B cell (primary cell): Measurements from ENCODE around the gene TOP3B. TPM values are rescaled to one million over a fixed set of nuclear protein-coding genes. Genes with fewer than 3 reads are reported as not detected.

Source experiments
- ATAC-seq: fragments of 200-7000 bp; cut with Tn5 transposase; one replicate; pipeline ENCODE4 v1.10.0; 2021; ENCODE audit warnings: low read depth, mild to moderate bottlenecking, moderate number of reproducible peaks, moderate library complexity
- CTCF ChIA-PET: fragments of 350-600 bp; sonication (Branson Sonifier 250); formaldehyde crosslinking; loops from one replicate; lab custom pipeline; 2021; ENCODE audit warnings: antibody characterized with exemption, inconsistent platforms; lab: Charles Lee
- POLR2A ChIA-PET: fragments of 350-600 bp; sonication (Branson Sonifier 250); formaldehyde crosslinking; loops from one replicate; lab custom pipeline; 2021; ENCODE audit warnings: antibody characterized with exemption; lab: Charles Lee
- DNase-seq: peaks from one replicate; pipeline ENCODE4 v3.0.0; 2013
- H2AFZ ChIP-seq: 2 replicates; pipeline ENCODE4 v1.6.1; 2012; ENCODE audit warnings: mild to moderate bottlenecking, low read depth, low read length; ENCODE audit not compliant: insufficient read depth, poor library complexity, severe bottlenecking
- H3K27ac ChIP-seq, 2 donors: 1 replicate in 1 of 2; 2 replicates in 1 of 2; pipeline ENCODE4 v1.5.1; 2012 to 2013; ENCODE audit warnings: low read length in 2 of 2, mild to moderate bottlenecking in 2 of 2, moderate library complexity in 1 of 2
- H3K27me3 ChIP-seq, 4 experiments: fragments of 200-600 bp in 1 of 4; sonication (generic) in 1 of 4; replicated peaks in 1 of 4; 1 replicate in 2 of 4; 2 replicates in 2 of 4; pipeline versions ENCODE4 v1.6.1 to v1.7.0; 2013 to 2016; ENCODE audit warnings: low read length in 3 of 4, mild to moderate bottlenecking in 2 of 4, mixed read lengths in 1 of 4, moderate library complexity in 1 of 4; ENCODE audit not compliant: insufficient read depth in 4 of 4, control insufficient read depth in 3 of 4; ENCODE audit errors: control extremely low read depth in 1 of 4
- H3K36me3 ChIP-seq, 2 experiments: replicated peaks in 1 of 2; 1 replicate in 1 of 2; 2 replicates in 1 of 2; pipeline versions ENCODE4 v1.6.1 to v1.7.1; 2013; ENCODE audit warnings: low read length in 1 of 2; ENCODE audit not compliant: insufficient read depth in 2 of 2, control insufficient read depth in 1 of 2; ENCODE audit errors: control extremely low read depth in 1 of 2, extremely low read depth in 1 of 2
- H3K4me1 ChIP-seq, 2 donors: fragments of 200-600 bp in 1 of 2; sonication (generic) in 1 of 2; 1 replicate in 1 of 2; 2 replicates in 1 of 2; pipeline versions ENCODE4 v1.5.1 to v1.6.1; 2013 to 2017; ENCODE audit warnings: low read length in 2 of 2; ENCODE audit not compliant: control insufficient read depth in 2 of 2, insufficient read depth in 2 of 2
- H3K4me2 ChIP-seq: replicated peaks from 2 replicates; pipeline ENCODE3; 2012; ENCODE audit warnings: mild to moderate bottlenecking, low read depth, low read length; ENCODE audit not compliant: poor library complexity, severe bottlenecking
- H3K4me3 ChIP-seq, 5 experiments: fragments of 200-600 bp in 1 of 5; sonication (generic) in 1 of 5; 1 replicate in 3 of 5; 2 replicates in 2 of 5; pipeline versions ENCODE4 v1.5.1 to v1.7.0; 2011 to 2016; ENCODE audit warnings: low read length in 4 of 5, mild to moderate bottlenecking in 4 of 5, low read depth in 2 of 5, control low read depth in 1 of 5, moderate library complexity in 1 of 5; ENCODE audit not compliant: insufficient read depth in 1 of 5; ENCODE audit errors: control extremely low read depth in 1 of 5, extremely low read depth in 1 of 5
- H3K79me2 ChIP-seq: fragments of 200-600 bp; sonication (generic); one replicate; pipeline ENCODE4 v1.6.0; 2016; ENCODE audit warnings: low read length; ENCODE audit not compliant: control insufficient read depth, insufficient read depth
- H3K9ac ChIP-seq: fragments of 200-600 bp; sonication (generic); 2 replicates; pipeline ENCODE4 v1.6.1; 2017; ENCODE audit warnings: mild to moderate bottlenecking, low read length, moderate library complexity
- H3K9me3 ChIP-seq, 3 donors: one replicate each; pipeline versions ENCODE4 v1.6.1 to v1.7.1; 2013; ENCODE audit warnings: low read length in 2 of 3; ENCODE audit not compliant: control insufficient read depth in 2 of 3, insufficient read depth in 1 of 3; ENCODE audit errors: control extremely low read depth in 1 of 3
- H4K20me1 ChIP-seq: 2 replicates; pipeline ENCODE4 v1.6.0; 2012; ENCODE audit warnings: mild to moderate bottlenecking, low read length; ENCODE audit not compliant: insufficient read depth, control insufficient read depth, poor library complexity, severe bottlenecking
- H3K27ac Mint-ChIP-seq: one replicate; pipeline ENCODE4 v1.8.0; 2021; ENCODE audit warnings: mixed read lengths
- H3K27me3 Mint-ChIP-seq: one replicate; pipeline ENCODE4 v1.8.0; 2021; ENCODE audit warnings: mixed read lengths
- H3K4me1 Mint-ChIP-seq: one replicate; pipeline ENCODE4 v1.8.0; 2021; ENCODE audit warnings: mixed read lengths
- H3K4me3 Mint-ChIP-seq: one replicate; pipeline ENCODE4 v1.8.0; 2021; ENCODE audit warnings: mixed read lengths
- H3K9me3 Mint-ChIP-seq: one replicate; pipeline ENCODE4 v1.8.0; 2022; ENCODE audit warnings: mixed read lengths; ENCODE audit not compliant: insufficient read depth
- EZH2 ChIP-seq: IDR thresholded peaks from 2 replicates; pipeline ENCODE4 v1.6.1; 2012; ENCODE audit warnings: borderline replicate concordance, low read depth, mild to moderate bottlenecking, moderate library complexity, low read length; ENCODE audit not compliant: insufficient read depth, poor library complexity, severe bottlenecking
- WGBS: methylation state at CpG from one replicate; pipeline ENCODE4 v1.1.5; 2013; ENCODE audit warnings: missing lambda C conversion rate; ENCODE audit not compliant: insufficient coverage; 5-methylcytosine and 5-hydroxymethylcytosine counted together
- intact Hi-C: fragments of 100-400 bp; cut with micrococcal nuclease; formaldehyde crosslinking; loops from one replicate; pipeline ENCODE4 v1.10.0; 2022
- polyA plus RNA-seq: library from polyadenylated mRNA; depleted of rRNA; stranded (reverse); fragments of >200 nt; gene quantifications from 2 replicates; pipeline ENCODE4 v1.2.3, GENCODE V29; 2012
- total RNA-seq, 2 donors: library from RNA; stranded (reverse); fragments of 120-200 nt in 1 of 2; gene quantifications; 1 replicate in 1 of 2; 2 replicates in 1 of 2; pipeline versions ENCODE4 v1.2.3 to v1.2.4, GENCODE V29; 2013 to 2022
- TF ChIP-seq, protein P1 (sequence below): fragments of 200-600 bp; IDR thresholded peaks from one replicate; pipeline ENCODE4 v1.8.0; 2022; ENCODE audit warnings: antibody characterized with exemption, mild to moderate bottlenecking

The TOP3B gene
- total and polyA plus RNA-seq, 2 donors (not counting 1 experiment from before 2014, with no cell fraction given) = 77.1 to 105 TPM

DNA sequence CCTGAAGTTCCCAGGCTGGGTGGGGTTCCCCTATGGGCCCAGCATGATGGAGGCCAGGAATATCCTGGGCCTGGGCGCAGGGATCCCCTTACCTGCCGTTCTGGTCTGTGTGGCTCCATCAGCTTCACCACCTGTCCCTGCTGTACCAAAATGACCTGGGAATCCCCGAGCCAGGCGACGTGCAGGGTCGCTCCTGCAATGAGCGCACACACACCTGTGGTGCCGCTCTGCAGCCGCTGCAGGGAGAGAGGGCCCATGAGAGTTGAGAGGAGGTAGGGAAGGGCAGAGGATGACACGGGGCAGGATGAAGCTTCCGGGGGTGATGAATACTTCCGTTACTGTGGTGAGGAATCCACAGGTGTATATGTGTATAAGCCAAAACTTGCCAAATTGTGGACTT is 51.5 kb downstream of the TOP3B start:
- Histone ChIP-seq H3K9ac (no peak overlapping the region), H3K27me3 (no peaks in the 10 kb centered on the region), H3K9me3 (peaks cover 0 to 4% (median 0%) of the 10 kb centered on the region in 3 donors), H2AFZ (no peak overlapping the region), H4K20me1 (peaks cover 5% of the 10 kb centered on the region), H3K36me3 (peaks cover 0 to 52% of the 10 kb centered on the region in 2 experiments), H3K4me1 (peaks cover 11 to 12% of the 10 kb centered on the region in 2 donors), H3K27ac (no peak overlapping the region), H3K4me2 (no peak overlapping the region), H3K4me3 (no peak overlapping the region), H3K79me2 (peaks cover 30% of the 10 kb centered on the region)
- DNase-seq = no peak
- intact Hi-C loops = no loop called here
- ChIA-PET CTCF (no interaction called here), POLR2A (no interaction called here)
- Mint-ChIP-seq H3K9me3 (no peaks in the 10 kb centered on the region), H3K27ac (no peak overlapping the region), H3K4me3 (no peak overlapping the region), H3K4me1 (peaks cover 10% of the 10 kb centered on the region), H3K27me3 (no peaks in the 10 kb centered on the region)
- ATAC-seq = no peak
- TF ChIP-seq, protein P1, sequence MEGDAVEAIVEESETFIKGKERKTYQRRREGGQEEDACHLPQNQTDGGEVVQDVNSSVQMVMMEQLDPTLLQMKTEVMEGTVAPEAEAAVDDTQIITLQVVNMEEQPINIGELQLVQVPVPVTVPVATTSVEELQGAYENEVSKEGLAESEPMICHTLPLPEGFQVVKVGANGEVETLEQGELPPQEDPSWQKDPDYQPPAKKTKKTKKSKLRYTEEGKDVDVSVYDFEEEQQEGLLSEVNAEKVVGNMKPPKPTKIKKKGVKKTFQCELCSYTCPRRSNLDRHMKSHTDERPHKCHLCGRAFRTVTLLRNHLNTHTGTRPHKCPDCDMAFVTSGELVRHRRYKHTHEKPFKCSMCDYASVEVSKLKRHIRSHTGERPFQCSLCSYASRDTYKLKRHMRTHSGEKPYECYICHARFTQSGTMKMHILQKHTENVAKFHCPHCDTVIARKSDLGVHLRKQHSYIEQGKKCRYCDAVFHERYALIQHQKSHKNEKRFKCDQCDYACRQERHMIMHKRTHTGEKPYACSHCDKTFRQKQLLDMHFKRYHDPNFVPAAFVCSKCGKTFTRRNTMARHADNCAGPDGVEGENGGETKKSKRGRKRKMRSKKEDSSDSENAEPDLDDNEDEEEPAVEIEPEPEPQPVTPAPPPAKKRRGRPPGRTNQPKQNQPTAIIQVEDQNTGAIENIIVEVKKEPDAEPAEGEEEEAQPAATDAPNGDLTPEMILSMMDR = no peak
- no peak for TF ChIP-seq EZH2
- 96% methylated on average over 9 of the region's 12 CpGs for WGBS

DNA sequence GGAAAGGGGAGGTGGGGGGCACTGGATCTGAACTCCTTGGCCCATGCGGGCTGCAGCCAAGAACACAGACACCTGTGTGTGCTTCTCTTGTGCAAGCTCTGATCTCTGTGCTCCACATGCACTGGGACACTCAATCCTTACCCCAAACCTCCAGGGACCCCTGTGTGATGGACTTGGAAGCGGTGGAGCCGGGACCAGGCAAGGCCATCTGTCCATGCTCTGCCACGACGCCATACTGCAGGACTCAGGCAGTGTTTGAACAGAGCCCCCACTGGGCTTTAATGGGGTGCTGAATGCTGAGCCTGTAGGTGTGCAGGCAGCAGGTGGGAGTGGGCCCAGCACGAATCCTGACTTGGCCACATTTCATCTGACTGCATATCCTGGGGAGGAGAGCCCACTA is 53.3 kb downstream of the TOP3B start:
- Mint-ChIP-seq H3K27ac (no peak overlapping the region), H3K4me3 (no peak overlapping the region), H3K4me1 (peaks cover 5% of the 10 kb centered on the region), H3K9me3 (no peaks in the 10 kb centered on the region), H3K27me3 (no peaks in the 10 kb centered on the region)
- Histone ChIP-seq H3K27me3 (no peaks in the 10 kb centered on the region), H4K20me1 (peaks cover 5% of the 10 kb centered on the region), H2AFZ (no peak overlapping the region), H3K4me1 (no peaks in the 10 kb centered on the region), H3K27ac (no peak overlapping the region), H3K79me2 (peaks cover 30% of the 10 kb centered on the region), H3K36me3 (peaks cover 0 to 51% of the 10 kb centered on the region in 2 experiments), H3K9me3 (peaks cover 0 to 4% (median 0%) of the 10 kb centered on the region in 3 donors), H3K9ac (no peak overlapping the region), H3K4me3 (no peak overlapping the region), H3K4me2 (no peak overlapping the region)
- ChIA-PET POLR2A (no interaction called here), CTCF (interaction anchor here (1.4 kb wide), 1 partner anchor 9 kb away, joined by 3 read pairs; no protein-coding TSS in a partner anchor)
- DNase-seq (no peak), ATAC-seq (no peak)
- TF ChIP-seq, protein P1 = no peak
- TF ChIP-seq EZH2 = no peak
- intact Hi-C loops = no loop called here
- 97% methylated on average over 6 of the region's 6 CpGs for WGBS
